CD4-positive, alpha-beta memory T cell (primary cell): ENCODE data around the gene REC114. TPM values are rescaled to one million over a fixed set of nuclear protein-coding genes. Genes with fewer than 3 reads are reported as not detected.
"Not testable (repeated sequence)": the region's sequence is repeated elsewhere in the genome, so short reads cannot be mapped to it uniquely, and the experiment has no call there.

Experiments
- CTCF ChIA-PET: fragments of 350-600 bp; sonication (Branson Sonifier 250); formaldehyde crosslinking; loops from one replicate; lab custom pipeline; 2021; ENCODE audit warnings: inconsistent platforms; ENCODE audit not compliant: partially characterized antibody; lab: Charles Lee
- POLR2A ChIA-PET: fragments of 350-600 bp; sonication (Branson Sonifier 250); formaldehyde crosslinking; loops from one replicate; lab custom pipeline; 2021; ENCODE audit not compliant: partially characterized antibody; lab: Charles Lee
- DNase-seq, 5 donors: peaks; one replicate each; pipeline versions ENCODE4 v3.0.0 to v3.0.0-alpha.2; 2020 to 2022; ENCODE audit warnings: mixed read lengths in 1 of 5
- H3K27ac ChIP-seq: one replicate; pipeline ENCODE4 v1.7.0; 2013; ENCODE audit warnings: low read depth, low read length
- H3K27me3 ChIP-seq: 2 replicates; pipeline ENCODE4 v1.7.0; 2013; ENCODE audit warnings: mild to moderate bottlenecking, low read length, moderate library complexity; ENCODE audit not compliant: insufficient read depth
- H3K36me3 ChIP-seq: 2 replicates; pipeline ENCODE4 v1.7.0; 2013; ENCODE audit warnings: mild to moderate bottlenecking, low read length, moderate library complexity; ENCODE audit not compliant: insufficient read depth
- H3K4me1 ChIP-seq: 2 replicates; pipeline ENCODE4 v1.7.0; 2013; ENCODE audit warnings: mild to moderate bottlenecking, low read length, moderate library complexity; ENCODE audit not compliant: insufficient read depth
- H3K4me3 ChIP-seq, 2 donors: one replicate each; pipeline ENCODE4 v1.7.0; 2013; ENCODE audit warnings: low read length in 2 of 2, mild to moderate bottlenecking in 1 of 2
- H3K9me3 ChIP-seq, 2 donors: one replicate each; pipeline ENCODE4 v1.7.0; 2013; ENCODE audit warnings: low read length in 2 of 2, control low read depth in 1 of 2; ENCODE audit not compliant: control insufficient read depth in 1 of 2
- H3K27ac Mint-ChIP-seq, 7 donors: one replicate each; pipeline ENCODE4 v1.8.0; 2020 to 2021; ENCODE audit warnings: mixed read lengths in 7 of 7, mild to moderate bottlenecking in 6 of 7, inconsistent platforms in 3 of 7, moderate library complexity in 3 of 7
- H3K27me3 Mint-ChIP-seq, 2 donors: one replicate each; pipeline ENCODE4 v1.8.0; 2020 to 2021; ENCODE audit warnings: mixed read lengths in 2 of 2
- H3K36me3 Mint-ChIP-seq, 2 donors: one replicate each; pipeline ENCODE4 v1.8.0; 2020 to 2021; ENCODE audit warnings: mixed read lengths in 2 of 2, inconsistent platforms in 1 of 2, mild to moderate bottlenecking in 1 of 2
- H3K4me1 Mint-ChIP-seq, 4 donors: one replicate each; pipeline ENCODE4 v1.8.0; 2020 to 2021; ENCODE audit warnings: mixed read lengths in 4 of 4, mild to moderate bottlenecking in 1 of 4
- H3K4me3 Mint-ChIP-seq, 8 donors: one replicate each; pipeline ENCODE4 v1.8.0; 2020 to 2021; ENCODE audit warnings: mixed read lengths in 8 of 8, mild to moderate bottlenecking in 7 of 8, moderate library complexity in 6 of 8, inconsistent platforms in 3 of 8
- H3K9me3 Mint-ChIP-seq, 8 donors: one replicate each; pipeline ENCODE4 v1.8.0; 2020 to 2021; ENCODE audit warnings: mixed read lengths in 8 of 8, mild to moderate bottlenecking in 5 of 8, inconsistent platforms in 3 of 8, moderate library complexity in 1 of 8
- intact Hi-C: fragments of 100-400 bp; cut with micrococcal nuclease; formaldehyde crosslinking; loops from one replicate; pipeline ENCODE4 v1.15.1; 2023
- polyA plus RNA-seq, 2 donors: library from polyadenylated mRNA; unstranded; fragments of 300-500 nt; fragmentation: Illumina TruSeq; gene quantifications; one replicate each; pipeline ENCODE4 v1.2.3, GENCODE V29; 2021
- total RNA-seq, 2 experiments: library from RNA; stranded (reverse); gene quantifications; one replicate each; pipeline ENCODE4 v1.2.3, GENCODE V29; 2021

REC114 gene
- total and polyA plus RNA-seq, 4 experiments from 2014 or later: not detected

GRCh38 chr15:73436613-73437012, 6.4 kb upstream of the REC114 start:
- H3K4me1 Mint-ChIP-seq: peaks cover 0 to 4% (median 1%) of the 10 kb centered on the region in 4 donors
- H3K27me3 ChIP-seq: no peaks in the 10 kb centered on the region
- no peaks in the 10 kb centered on the region for H3K9me3 ChIP-seq
- H3K9me3 Mint-ChIP-seq: no peaks in the 10 kb centered on the region
- H3K4me3 Mint-ChIP-seq: no peak overlapping the region
- H3K27me3 Mint-ChIP-seq: peaks cover 14 to 23% of the 10 kb centered on the region in 2 donors
- ChIA-PET CTCF (no interaction called here), POLR2A (no interaction called here)
- no peak for DNase-seq
- H3K36me3 Mint-ChIP-seq: no peaks in the 10 kb centered on the region
- no peak overlapping the region for H3K27ac Mint-ChIP-seq
- H3K36me3 ChIP-seq: no peaks in the 10 kb centered on the region
- intact Hi-C loops: no loop called here
- no peaks in the 10 kb centered on the region for H3K4me1 ChIP-seq
- H3K27ac ChIP-seq: no peak overlapping the region
- no peak overlapping the region for H3K4me3 ChIP-seq

GRCh38 chr15:73437543-73438109, 5.3 kb upstream of the REC114 start:
- POLR2A ChIA-PET: no interaction called here
- no peaks in the 10 kb centered on the region for H3K36me3 Mint-ChIP-seq
- no peak overlapping the region for H3K4me3 Mint-ChIP-seq
- no peaks in the 10 kb centered on the region for H3K4me1 ChIP-seq
- peaks cover 0 to 4% (median 1%) of the 10 kb centered on the region in 4 donors for H3K4me1 Mint-ChIP-seq
- H3K27ac ChIP-seq: no peak overlapping the region
- no peaks in the 10 kb centered on the region for H3K9me3 ChIP-seq
- H3K27me3 ChIP-seq: no peaks in the 10 kb centered on the region
- peaks cover 13 to 23% of the 10 kb centered on the region in 2 donors for H3K27me3 Mint-ChIP-seq
- no peaks in the 10 kb centered on the region for H3K9me3 Mint-ChIP-seq
- intact Hi-C loops: no loop called here
- DNase-seq: no peak
- H3K27ac Mint-ChIP-seq: no peak overlapping the region
- no peak overlapping the region for H3K4me3 ChIP-seq
- CTCF ChIA-PET: no interaction called here
- H3K36me3 ChIP-seq: no peaks in the 10 kb centered on the region

GRCh38 chr15:73438651-73439050, 4.3 kb upstream of the REC114 start:
- Histone ChIP-seq H3K36me3 (no peaks in the 10 kb centered on the region), H3K4me3 (no peak overlapping the region), H3K27ac (no peak overlapping the region), H3K4me1 (no peaks in the 10 kb centered on the region), H3K27me3 (no peaks in the 10 kb centered on the region), H3K9me3 (no peaks in the 10 kb centered on the region)
- no peak for DNase-seq
- Mint-ChIP-seq H3K4me3 (no peak overlapping the region), H3K27ac (no peak overlapping the region), H3K4me1 (peaks cover 0 to 4% (median 1%) of the 10 kb centered on the region in 4 donors), H3K27me3 (peaks cover 12 to 24% of the 10 kb centered on the region in 2 donors), H3K36me3 (no peaks in the 10 kb centered on the region), H3K9me3 (no peaks in the 10 kb centered on the region)
- ChIA-PET POLR2A (no interaction called here), CTCF (no interaction called here)
- intact Hi-C loops: no loop called here

GRCh38 chr15:73440571-73440970, 2.4 kb upstream of the REC114 start:
- peaks cover 0 to 3% (median 0%) of the 10 kb centered on the region in 8 donors for H3K9me3 Mint-ChIP-seq
- no peaks in the 10 kb centered on the region for H3K36me3 Mint-ChIP-seq
- H3K27ac ChIP-seq: no peak overlapping the region
- H3K9me3 ChIP-seq: no peaks in the 10 kb centered on the region
- CTCF ChIA-PET: no interaction called here
- no peak for DNase-seq
- no peaks in the 10 kb centered on the region for H3K36me3 ChIP-seq
- POLR2A ChIA-PET: no interaction called here
- H3K27me3 ChIP-seq: no peaks in the 10 kb centered on the region
- H3K4me3 ChIP-seq: no peak overlapping the region
- intact Hi-C loops: no loop called here
- no peak overlapping the region for H3K27ac Mint-ChIP-seq
- H3K4me3 Mint-ChIP-seq: no peak overlapping the region
- H3K27me3 Mint-ChIP-seq: peaks cover 13 to 21% of the 10 kb centered on the region in 2 donors
- H3K4me1 Mint-ChIP-seq: peaks cover 0 to 4% (median 1%) of the 10 kb centered on the region in 4 donors
- no peaks in the 10 kb centered on the region for H3K4me1 ChIP-seq

GRCh38 chr15:73442421-73442820, 543 bp upstream of the REC114 start:
- no peaks in the 10 kb centered on the region for H3K9me3 ChIP-seq
- no peaks in the 10 kb centered on the region for H3K36me3 ChIP-seq
- DNase-seq: no peak
- H3K27me3 Mint-ChIP-seq: peaks cover 15 to 19% of the 10 kb centered on the region in 2 donors
- H3K4me3 Mint-ChIP-seq: no peak overlapping the region
- no peak overlapping the region for H3K27ac Mint-ChIP-seq
- peaks cover 7 to 11% (median 8%) of the 10 kb centered on the region in 4 donors for H3K4me1 Mint-ChIP-seq
- peaks cover 0 to 9% (median 7%) of the 10 kb centered on the region in 8 donors for H3K9me3 Mint-ChIP-seq
- no peak overlapping the region for H3K4me3 ChIP-seq
- H3K27ac ChIP-seq: no peak overlapping the region
- H3K36me3 Mint-ChIP-seq: peaks cover 0 to 7% of the 10 kb centered on the region in 2 donors
- intact Hi-C loops: no loop called here
- ChIA-PET POLR2A (no interaction called here), CTCF (no interaction called here)
- H3K4me1 ChIP-seq: no peaks in the 10 kb centered on the region
- H3K27me3 ChIP-seq: no peaks in the 10 kb centered on the region

GRCh38 chr15:73447471-73447870, 4.5 kb downstream of the REC114 start:
- Mint-ChIP-seq H3K4me1 (peaks cover 15 to 30% (median 23%) of the 10 kb centered on the region in 4 donors), H3K9me3 (peaks cover 0 to 55% (median 44%) of the 10 kb centered on the region in 8 donors), H3K4me3 (peak overlapping the region in 2 of 8 donors; percentile 27 to 54), H3K36me3 (peaks cover 12 to 22% of the 10 kb centered on the region in 2 donors), H3K27ac (peak overlapping the region in 1 of 7 donors; percentile 24), H3K27me3 (peaks cover 13 to 16% of the 10 kb centered on the region in 2 donors)
- H3K4me1 ChIP-seq: peaks cover 17% of the 10 kb centered on the region
- H3K27ac ChIP-seq, POLR2A ChIA-PET, DNase-seq, H3K27me3 ChIP-seq, H3K36me3 ChIP-seq, CTCF ChIA-PET, H3K9me3 ChIP-seq, intact Hi-C loops, H3K4me3 ChIP-seq: not testable (repeated sequence)

- CTCF ChIA-PET: not testable (repeated sequence)
Observed at GRCh38 chr15:73448158-73448758, 5.3 kb downstream of the REC114 start.

More at GRCh38 chr15:73448158-73448758, 5.3 kb downstream of the REC114 start:
- H3K4me3 ChIP-seq, H3K27me3 ChIP-seq, H3K27ac ChIP-seq, intact Hi-C loops, H3K36me3 ChIP-seq, POLR2A ChIA-PET, H3K9me3 ChIP-seq: not testable (repeated sequence)
- Mint-ChIP-seq H3K4me1 (peaks cover 15 to 30% (median 23%) of the 10 kb centered on the region in 4 donors), H3K36me3 (peaks cover 12 to 22% of the 10 kb centered on the region in 2 donors), H3K27ac (peak overlapping the region in 4 of 7 donors; percentile 26 to 72 (median 47)), H3K9me3 (peaks cover 0 to 59% (median 48%) of the 10 kb centered on the region in 8 donors), H3K4me3 (peak overlapping the region in 7 of 8 donors; percentile 19 to 58 (median 49)), H3K27me3 (peaks cover 12 to 15% of the 10 kb centered on the region in 2 donors)
- H3K4me1 ChIP-seq: peaks cover 17% of the 10 kb centered on the region
- peak in 4 of 5 donors; percentile 18 to 37 (median 30) for DNase-seq
